ENCODE measurements around the gene DECR2.

DECR2 gene

GRCh38 chr16:361872-362701 lies 39.6 kb upstream of the DECR2 start (continued):
- TF ChIP-seq ZBTB6 (tag by site-specific recombination; IDR thresholded peaks at IDR 0.05) = no peak
- no peak for TF ChIP-seq ZSCAN4 (tag by site-specific recombination; IDR thresholded peaks at IDR 0.05)
- TF ChIP-seq ZNF510 (tag by site-specific recombination; IDR thresholded peaks at IDR 0.05; ENCODE audit: insufficient replicate concordance) = no peak
- TF ChIP-seq ZNF624 (tag by site-specific recombination; IDR thresholded peaks at IDR 0.05) = no peak
- TF ChIP-seq ZNF423 (tag by site-specific recombination; IDR thresholded peaks at IDR 0.05) = no peak
- TF ChIP-seq ZNF707 (tag by site-specific recombination; IDR thresholded peaks at IDR 0.05) = no peak
- no peak for TF ChIP-seq ZBTB7A (tag by site-specific recombination; IDR thresholded peaks at IDR 0.05; ENCODE audit: low read depth)
- 0 out of 2 replicates have a peak, but pooled peaks have one; percentile 41 for TF ChIP-seq ZNF394 (tag by site-specific recombination; IDR thresholded peaks at IDR 0.05; ENCODE audit: borderline replicate concordance)
- no peak for TF ChIP-seq ZNF658 (tag by site-specific recombination; IDR thresholded peaks at IDR 0.05)
- TF ChIP-seq GFI1B (tag by site-specific recombination; IDR thresholded peaks at IDR 0.05) = no peak
- no peak for TF ChIP-seq ZNF221 (tag by site-specific recombination; IDR thresholded peaks at IDR 0.05; ENCODE audit: borderline replicate concordance)
- TF ChIP-seq ZNF223 (tag by site-specific recombination; IDR thresholded peaks at IDR 0.05) = no peak
- TF ChIP-seq ZNF558 (tag by site-specific recombination; IDR thresholded peaks at IDR 0.05) = no peak
- no peak for TF ChIP-seq ZFP37 (tag by site-specific recombination; IDR thresholded peaks at IDR 0.05)
- TF ChIP-seq ZNF571 (tag by site-specific recombination; IDR thresholded peaks at IDR 0.05) = no peak
- TF ChIP-seq CTCF (tag by site-specific recombination; IDR thresholded peaks at IDR 0.05) = peak; percentile 95
- peak; percentile 78 for TF ChIP-seq ZBTB20 (tag by site-specific recombination; IDR thresholded peaks at IDR 0.05)
- no peak for TF ChIP-seq ZNF184 (tag by site-specific recombination; IDR thresholded peaks at IDR 0.05)
- TF ChIP-seq SP3 (tag by site-specific recombination; IDR thresholded peaks at IDR 0.05) = no peak
- TF ChIP-seq SCRT1 (tag by site-specific recombination; IDR thresholded peaks at IDR 0.05; ENCODE audit: borderline replicate concordance) = peak; percentile 92
- TF ChIP-seq ZNF140 (tag by site-specific recombination; IDR thresholded peaks at IDR 0.05) = no peak
- TF ChIP-seq ZNF544 (tag by site-specific recombination; IDR thresholded peaks at IDR 0.05) = no peak
- TF ChIP-seq ZBTB8A (tag by site-specific recombination; IDR thresholded peaks at IDR 0.05) = peak; percentile 70
- TF ChIP-seq ZNF37A (tag by site-specific recombination; IDR thresholded peaks at IDR 0.05) = no peak
- TF ChIP-seq ZNF114 (tag by site-specific recombination; IDR thresholded peaks at IDR 0.05) = no peak
- peak; percentile 34; the same call in 1 of the 2 replicates for TF ChIP-seq ZNF501 (tag by site-specific recombination; IDR thresholded peaks at IDR 0.05)
- peak; percentile 74 for TF ChIP-seq ZNF10 (tag by site-specific recombination; IDR thresholded peaks at IDR 0.05)
- no peak for TF ChIP-seq ZNF354C (tag by site-specific recombination; IDR thresholded peaks at IDR 0.05; ENCODE audit: borderline replicate concordance, low read depth)
- TF ChIP-seq MZF1 (tag by site-specific recombination; IDR thresholded peaks at IDR 0.05; ENCODE audit: borderline replicate concordance) = no peak
- TF ChIP-seq ZNF433 (tag by site-specific recombination; IDR thresholded peaks at IDR 0.05; ENCODE audit: low read depth) = no peak
- no peak for TF ChIP-seq HOXA7 (CRISPR knock-in tag; IDR thresholded peaks at IDR 0.05; ENCODE audit: borderline replicate concordance)
- TF ChIP-seq PRDM6 (tag by site-specific recombination; IDR thresholded peaks at IDR 0.05) = no peak
- 0 out of 2 replicates have a peak, but pooled peaks have one; percentile 20 for TF ChIP-seq HIC1 (tag by site-specific recombination; IDR thresholded peaks at IDR 0.05)
